Measurements from ENCODE around the gene ATF6. TPM values are rescaled to one million over a fixed set of nuclear protein-coding genes. Genes with fewer than 3 reads are reported as not detected.

Gene ATF6
- 30.1 and 51.8 TPM in 2 replicates for total RNA-seq (2011; cell fraction: chromatin; rRNA removed; ENCODE audit: low replicate concordance)
- total RNA-seq (2011; cell fraction: nucleolus; rRNA removed): 23.8 and 27.5 TPM in 2 replicates
- total RNA-seq (2011; cell fraction: nucleoplasm; rRNA removed): 40.7 and 61.9 TPM in 2 replicates
- total RNA-seq (2014; rRNA removed) (14.5 and 16.2 TPM in 2 replicates), total RNA-seq (2014; rRNA removed; fragmentation: Illumina TruSeq; extraction: Trizol) (29.4 and 34.7 TPM in 2 replicates), total RNA-seq (2015; rRNA removed; fragmentation: Illumina TruSeq; extraction: Trizol) (26.6 and 28.8 TPM in 2 replicates), total RNA-seq (2021) (20.4 and 22.1 TPM in 2 replicates), polyA plus RNA-seq (2011; rRNA removed) (28.1 and 32.4 TPM in 2 replicates), polyA plus RNA-seq (2014; fragmentation: Illumina TruSeq; extraction: Trizol) (22.1 and 26.7 TPM in 2 replicates), polyA plus RNA-seq (2014; fragmentation: Nextera tagmentation; extraction: Ambion mirVana) (10 to 100 TPM; 11.7 to 15.1 TPM), polyA plus RNA-seq (2014; rRNA removed) (14.8 and 16.6 TPM in 2 replicates), polyA minus RNA-seq (2011; rRNA and poly(A)+ RNA removed) (49.7 TPM in 2 replicates), Bru-seq, nascent RNA (percentile 83 among the genes with signal in this experiment), BruChase-seq, experiment 1, labeled RNA remaining after a 2-hour chase (percentile 87 among the genes with signal in this experiment), BruChase-seq, experiment 2, labeled RNA remaining after a 6-hour chase (percentile 83 among the genes with signal in this experiment)
- 10.8 and 16.1 TPM in 2 replicates for polyA plus RNA-seq (2011; cell fraction: cytosol; rRNA removed)
- polyA plus RNA-seq (2011; cell fraction: nucleus; rRNA removed): 8.9 and 12.2 TPM in 2 replicates
- polyA plus RNA-seq (2012): 13.9 and 24.9 TPM in 2 replicates
- polyA minus RNA-seq (2011; cell fraction: cytosol; rRNA and poly(A)+ RNA removed): 12.4 and 15.8 TPM in 2 replicates
- 17.4 and 27.2 TPM in 2 replicates for polyA minus RNA-seq (2011; cell fraction: nucleus; rRNA and poly(A)+ RNA removed)
- long read RNA-seq, experiment 1, full-length matches to known transcripts: 81 of 185 reads
- long read RNA-seq, experiment 1, partial matches to known transcripts: 47 of 185 reads
- long read RNA-seq, experiment 1, other reads (novel, unspliced or antisense): 57 of 185 reads
- long read RNA-seq, experiment 2, full-length matches to known transcripts: 16 of 44 reads
- long read RNA-seq, experiment 2, partial matches to known transcripts: 11 of 44 reads
- long read RNA-seq, experiment 2, other reads (novel, unspliced or antisense): 17 of 44 reads
- long read RNA-seq, experiment 3, full-length matches to known transcripts: 8 of 33 reads
- long read RNA-seq, experiment 3, partial matches to known transcripts: 8 of 33 reads
- long read RNA-seq, experiment 3, other reads (novel, unspliced or antisense): 17 of 33 reads

GRCh38 chr1:161766102-161766981 is at the start of gene ATF6:
Gene ATF6, plus strand, starts transcription at chr1:161766320. Its CDS starts 41 bp downstream, at chr1:161766361.
- Histone ChIP-seq H3K4me1 (replicated peaks in 1 of 2; ENCODE audit: control insufficient read depth in 2 of 2, insufficient read depth in 2 of 2, low read length in 2 of 2) (peaks cover 8 to 15% of the 10 kb centered on the region in 2 experiments; a peak in 4 of 5 replicates), H3K4me2 (ENCODE audit: insufficient read depth, low read length) (peak within 1 kb of the TSS; percentile 97), H3K36me3 (ENCODE audit: control insufficient read depth, insufficient read depth, low read length) (peaks cover 8% of the 10 kb centered on the region), H3K27ac (ENCODE audit: extremely low read depth, low read depth, low read length) (peak within 1 kb of the TSS; percentile 89), H2AFZ (ENCODE audit: low read depth, low read length) (peak within 1 kb of the TSS; percentile 94), H3K9me3 (replicated peaks; ENCODE audit: control insufficient read depth, insufficient read depth, low read depth, low read length) (no peaks in the 10 kb centered on the region), H4K20me1 (replicated peaks; ENCODE audit: control insufficient read depth, insufficient read depth, low read length) (no peaks in the 10 kb centered on the region), H3K4me3 (peak within 1 kb of the TSS; percentile 73), H3K9me1 (ENCODE audit: control insufficient read depth, insufficient read depth, low read length) (no peaks in the 10 kb centered on the region), H3K79me2 (ENCODE audit: control insufficient read depth, insufficient read depth, low read length) (peaks cover 59% of the 10 kb centered on the region), H3K9ac (ENCODE audit: insufficient read depth in 1 of 2, low read depth in 2 of 2, low read length in 2 of 2) (peak within 1 kb of the TSS; percentile 91 to 92), H3K27me3 (ENCODE audit: control insufficient read depth in 2 of 2, insufficient read depth in 2 of 2, low read length in 2 of 2) (no peaks in the 10 kb centered on the region)
- TSS peak; percentile 62 for BruUV-seq (replicated peaks)
- intact Hi-C loops (cut with micrococcal nuclease): loop anchor here (10.0 kb wide), 1 partner anchor 268 kb away; no protein-coding TSS in a partner anchor
- CTCF ChIA-PET (ENCODE audit: low intra/inter-chr PET ratio): no interaction called here
- under 1% methylated on average over 35 of the region's 35 CpGs for WGBS (ENCODE audit: insufficient coverage, low coverage, missing lambda C conversion rate)
- ATAC-seq (peak; percentile 79), FAIRE-seq (peak; percentile 84), DNase-seq (ENCODE audit: extremely low read depth in 1 of 4, low spot score in 3 of 4) (peak; percentile 73 to 93 (median 78))
- POLR2A ChIA-PET: interaction anchor here (0.6 to 2.3 kb wide), 9 partner anchors 10 to 813 kb away, joined by 3 to 10 read pairs (median 5); partner anchors contain the start of gene DUSP12
- in situ Hi-C loops (cut with MboI): no loop called here
- TF ChIP-seq PHB2 (IDR thresholded peaks at IDR 0.05; ENCODE audit: low read depth) (no peak), MYBL2 (IDR thresholded peaks at IDR 0.05; ENCODE audit: low read depth) (peak; percentile 60; the same call in 1 of the 2 replicates), MYBL2 (CRISPR knock-in tag; IDR thresholded peaks at IDR 0.05; ENCODE audit: borderline replicate concordance) (no peak), TCF15 (CRISPR knock-in tag; IDR thresholded peaks at IDR 0.05) (no peak), PCBP2 (IDR thresholded peaks at IDR 0.05; ENCODE audit: low read depth, low read length, poor library complexity, severe bottlenecking) (no peak), PHB (CRISPR knock-in tag; IDR thresholded peaks at IDR 0.05) (no peak), RAD21 (CRISPR knock-in tag; conservative IDR thresholded peaks at IDR 0.05 in 1 of 2, IDR thresholded peaks at IDR 0.05 in 1 of 2) (no peak), ZNF592 (IDR thresholded peaks at IDR 0.05) (no peak), ZNF589 (CRISPR knock-in tag; IDR thresholded peaks at IDR 0.05; ENCODE audit: low read depth) (no peak; the same call in 1 of the 2 replicates), RBM15 (IDR thresholded peaks at IDR 0.05; ENCODE audit: insufficient read depth, low read length) (no peak)
